T-helper 2 cell (primary cell): ENCODE results near the gene COL5A3.
"Not testable (repeated sequence)": the region's sequence is repeated elsewhere in the genome, so short reads cannot be mapped to it uniquely, and the experiment has no call there.

Experiments
- DNase-seq, 5 experiments: peaks; one replicate each; pipeline versions ENCODE4 v3.0.0 to v3.0.0-alpha.2; 2012 to 2022

COL5A3 gene

DNA sequence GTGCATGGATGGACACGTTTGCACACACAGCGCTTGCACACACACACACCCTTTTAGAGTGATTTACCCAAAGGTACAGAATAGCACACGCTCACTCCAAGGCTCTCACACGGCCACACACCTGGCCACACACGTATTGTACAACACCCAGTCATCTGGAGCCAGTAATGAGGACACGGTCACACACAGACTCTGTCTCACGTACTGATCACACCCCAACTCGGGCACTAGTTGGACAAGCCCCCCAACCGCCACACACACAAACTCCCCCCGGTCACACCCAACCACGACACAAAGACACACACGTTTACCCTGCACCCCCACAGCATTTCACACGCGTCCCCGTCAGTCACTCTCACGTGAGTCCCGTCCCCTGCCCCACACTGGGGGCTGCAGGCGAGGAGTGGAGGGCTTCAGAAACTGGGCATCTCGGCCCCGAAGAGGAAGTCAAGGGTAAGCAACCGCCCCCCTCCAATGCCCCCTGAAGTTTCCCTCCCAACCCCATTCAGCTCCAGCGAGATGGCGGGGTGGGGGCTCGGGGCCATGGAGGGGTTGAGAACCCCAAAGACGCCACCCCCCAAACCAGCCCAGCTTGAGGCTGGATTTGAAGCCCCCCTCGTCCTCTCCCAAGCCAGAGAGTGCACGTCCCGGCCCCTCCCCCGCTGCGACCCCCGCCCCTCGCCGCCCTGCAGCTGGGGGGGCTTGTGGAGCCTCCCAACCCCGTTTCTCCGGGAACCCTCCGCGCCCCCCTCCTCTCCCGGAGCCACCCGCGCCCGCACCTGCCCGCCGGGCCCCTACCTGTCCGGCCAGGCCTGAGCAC lies 74.6 kb downstream of the COL5A3 start:
- DNase-seq = no peak

DNA sequence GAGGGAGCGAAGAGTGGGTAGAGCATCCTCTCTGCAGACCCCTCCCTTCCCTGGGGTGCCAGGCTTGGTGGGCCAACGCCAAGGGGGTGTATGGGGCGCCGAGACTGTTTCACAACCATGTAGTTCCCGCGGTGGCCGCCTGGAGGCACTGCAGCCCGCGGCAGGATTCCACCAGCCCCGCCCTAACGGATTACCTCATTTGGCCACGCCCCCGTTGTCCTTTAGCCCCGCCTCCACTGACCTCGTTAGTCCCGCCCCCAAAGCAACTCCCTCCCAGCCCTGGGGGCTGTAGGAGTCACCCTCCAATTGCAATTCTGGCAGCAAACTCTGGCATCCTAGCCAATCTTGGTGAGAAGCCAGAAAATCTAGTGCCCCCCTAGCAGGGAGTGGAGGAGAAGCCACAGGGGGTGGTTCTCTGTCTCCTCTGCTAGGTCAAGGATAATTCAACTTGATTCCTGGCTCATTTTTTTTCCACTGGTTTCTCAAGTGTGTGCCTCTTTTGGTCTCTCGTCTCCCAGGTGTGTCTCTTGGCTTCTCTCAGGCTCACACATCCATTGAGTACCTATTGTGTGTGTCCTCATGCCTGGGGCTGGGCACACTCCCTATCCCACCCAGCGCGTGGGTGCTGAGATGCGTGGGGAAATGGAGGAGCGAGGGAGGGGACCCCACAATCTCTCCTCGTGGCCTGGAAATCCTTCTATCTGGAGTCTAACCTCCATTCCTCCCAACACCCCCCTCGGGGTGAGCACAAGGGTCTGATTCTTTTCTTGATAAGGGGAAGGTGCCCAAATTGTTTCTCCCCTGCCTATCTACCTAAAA lies 76.0 kb downstream of the COL5A3 start:
- DNase-seq = peak; percentile 62 to 78 (median 73)

GRCh38 chr19:9932835-9933234 lies 77.5 kb downstream of the COL5A3 start:
- DNase-seq = no peak

DNA sequence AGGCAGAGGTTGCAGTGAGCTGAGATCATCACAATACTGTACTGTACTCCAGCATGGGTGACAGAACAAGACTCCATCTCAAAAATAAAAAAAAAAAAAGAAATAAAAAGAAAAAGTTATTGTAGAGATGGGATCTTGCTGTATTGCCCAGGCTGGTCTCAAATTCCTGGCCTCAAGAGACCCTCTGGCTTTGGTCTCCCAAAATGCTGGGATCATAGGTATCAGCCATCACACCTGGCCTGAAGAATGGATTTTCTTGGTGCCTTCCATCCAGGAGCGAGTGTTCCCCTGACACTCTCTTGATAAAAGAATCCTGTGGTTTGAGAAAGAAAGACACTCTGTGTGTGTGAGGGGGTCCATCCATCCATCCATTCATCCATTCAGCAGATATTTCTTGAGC lies 78.7 kb downstream of the COL5A3 start:
- no peak for DNase-seq

GRCh38 chr19:9923440-9923839 lies 86.9 kb downstream of the COL5A3 start:
- no peak for DNase-seq

DNA sequence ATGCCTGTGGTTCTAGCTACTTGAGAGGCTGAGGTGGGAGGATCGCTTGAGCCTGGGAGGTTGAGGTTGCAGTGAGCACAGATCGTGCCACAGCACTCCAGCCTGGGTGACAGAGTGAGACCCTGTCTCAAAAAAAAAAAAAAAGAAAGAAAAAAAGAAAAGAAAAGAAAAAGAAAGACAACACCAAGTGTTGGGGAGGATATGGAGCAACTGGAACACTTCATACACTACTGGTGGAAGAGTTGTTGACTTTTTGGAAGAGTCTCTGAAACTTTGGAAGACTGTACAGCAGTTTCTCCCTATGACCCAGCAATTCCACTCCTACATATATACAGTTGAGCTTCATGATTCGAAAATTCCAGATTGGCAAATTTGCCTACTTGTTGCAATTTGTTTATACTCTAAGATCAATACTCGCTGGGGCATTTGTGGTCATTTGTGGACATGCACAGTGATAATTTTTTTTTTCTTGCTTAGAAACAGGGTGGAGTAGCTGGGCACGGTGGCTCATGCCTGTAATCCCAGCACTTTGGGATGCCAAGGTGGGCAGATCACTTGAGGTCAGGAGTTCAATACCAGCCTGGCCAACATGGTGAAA lies 87.4 kb downstream of the COL5A3 start:
- not testable (repeated sequence) for DNase-seq

DNA sequence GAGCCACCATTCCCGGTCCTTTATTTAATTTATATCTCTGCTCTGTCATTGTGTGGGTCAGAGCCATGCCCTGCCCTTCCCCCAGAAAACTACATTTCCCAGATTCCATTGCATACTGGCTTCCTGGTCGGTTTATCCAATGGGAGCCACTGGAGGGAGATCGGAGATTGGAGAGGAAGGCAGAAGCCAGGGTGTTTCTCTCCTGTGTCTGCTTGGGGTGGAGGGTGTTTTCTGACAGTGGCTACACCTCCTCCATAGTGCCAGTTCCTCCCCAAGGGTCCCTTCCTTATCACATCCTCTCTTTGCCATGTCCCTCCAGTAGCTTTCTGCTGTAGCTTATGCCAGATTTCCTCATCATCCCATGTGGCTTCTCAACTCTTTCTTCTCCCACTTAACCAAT lies 93.0 kb downstream of the COL5A3 start:
- DNase-seq = peak in 1 of 5 experiments; percentile 32

DNA sequence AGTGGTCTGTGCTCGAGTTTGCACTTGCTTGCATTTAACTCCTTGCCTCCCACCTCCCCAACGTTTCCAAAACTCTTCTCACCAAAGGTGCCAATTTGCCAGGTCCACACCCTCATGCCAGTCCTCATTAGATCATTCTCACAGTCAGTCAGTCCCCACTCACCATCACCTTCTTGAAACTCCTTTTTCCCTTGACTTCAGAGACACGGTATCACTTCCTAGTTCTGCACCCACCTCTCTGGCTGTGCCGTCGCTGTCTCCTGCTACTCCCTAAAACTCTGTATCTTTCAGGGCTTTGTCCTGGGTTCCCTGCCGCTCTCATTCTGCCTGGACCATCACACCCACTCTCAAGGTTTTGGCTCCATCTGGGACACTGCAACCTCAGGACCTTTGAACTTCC lies 93.6 kb downstream of the COL5A3 start:
- DNase-seq = no peak

DNA sequence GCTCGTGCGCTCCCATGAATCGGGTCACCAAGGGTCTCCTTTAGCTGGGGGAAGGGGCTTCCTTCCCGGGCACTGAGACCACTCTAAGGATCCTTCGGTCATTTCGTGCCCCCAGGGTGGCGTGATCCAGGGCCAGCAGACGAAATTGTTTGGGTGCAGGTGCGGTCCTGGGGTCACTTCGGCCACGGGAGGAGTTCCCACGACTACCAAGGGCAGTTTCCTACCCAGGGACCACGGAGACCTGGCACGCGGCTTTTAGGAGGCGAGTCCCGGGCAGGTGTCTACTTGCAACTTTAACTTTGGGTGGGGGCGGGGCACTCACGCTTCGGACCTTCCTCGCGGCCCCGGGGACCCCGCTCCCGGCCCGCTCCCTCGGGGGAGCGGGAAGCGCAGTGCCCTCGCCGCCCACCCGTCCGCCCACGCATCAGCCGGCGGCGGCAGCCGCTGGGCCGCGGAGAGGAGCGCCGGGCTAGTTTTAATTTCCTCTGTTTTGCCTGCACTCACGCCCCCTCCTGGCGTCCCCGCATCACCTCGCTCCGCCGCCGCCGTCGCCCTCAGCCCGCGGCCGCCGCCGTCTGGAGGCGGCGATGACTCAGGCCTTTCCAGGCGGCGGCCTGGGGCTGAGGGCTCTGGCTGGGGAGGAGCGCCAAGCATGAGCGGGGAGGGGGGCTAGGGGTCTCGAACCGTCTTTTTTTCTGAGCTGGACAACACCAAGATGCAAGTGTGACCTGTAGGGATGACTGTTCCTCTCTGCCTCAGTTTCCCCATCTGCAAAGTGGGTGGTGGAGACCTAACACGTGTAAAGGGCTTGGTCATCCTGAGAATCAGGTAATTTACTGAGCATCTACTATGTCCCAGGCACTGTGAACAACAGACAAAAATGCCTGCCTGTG lies 95.7 kb downstream of the COL5A3 start:
- peak; percentile 48 to 83 (median 68) for DNase-seq

- DNase-seq = no peak
Observed at GRCh38 chr19:9914001-9914314, 96.3 kb downstream of the COL5A3 start.

DNA sequence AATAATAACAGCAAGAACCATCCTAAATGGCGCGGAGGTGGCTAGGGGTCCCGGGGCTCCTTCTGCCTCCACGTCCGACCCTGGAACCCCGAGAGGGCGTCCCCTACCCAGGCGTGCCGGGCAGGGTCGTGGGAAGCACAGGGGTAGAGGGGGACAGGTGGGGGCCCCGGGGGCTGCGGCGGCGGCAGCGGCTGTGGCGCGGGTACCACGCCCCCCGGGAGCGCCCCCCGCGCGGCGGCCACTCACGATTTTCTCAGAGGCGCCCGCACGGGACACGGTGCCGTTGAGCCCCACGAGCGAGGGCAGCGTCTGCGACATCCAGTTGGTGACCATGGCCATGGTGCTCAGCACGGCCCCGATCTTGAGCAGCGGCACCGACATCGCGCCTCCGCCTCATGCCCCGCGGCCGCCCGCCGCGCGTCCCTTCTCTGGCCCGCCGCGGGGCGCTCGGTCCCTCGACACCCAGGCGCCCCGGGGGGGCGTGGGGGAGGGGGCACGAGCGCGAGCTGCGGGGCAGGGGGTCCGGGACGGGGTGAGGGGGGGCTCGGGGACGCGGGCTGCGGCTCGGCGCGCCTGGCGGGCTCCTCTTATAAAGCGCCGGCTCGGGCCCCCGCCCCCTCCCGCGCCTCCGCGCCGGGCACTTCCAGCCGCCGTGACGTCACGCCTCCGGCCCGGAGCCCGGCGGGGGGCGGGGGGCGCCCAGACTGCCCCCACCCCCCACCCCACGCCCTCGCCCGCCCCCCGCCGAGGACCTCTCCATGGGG lies 96.9 kb downstream of the COL5A3 start:
- DNase-seq = no peak

GRCh38 chr19:9912551-9913236 lies 97.6 kb downstream of the COL5A3 start:
- DNase-seq = no peak

- DNase-seq = no peak
Observed at GRCh38 chr19:9911524-9912185, 98.6 kb downstream of the COL5A3 start.

DNA sequence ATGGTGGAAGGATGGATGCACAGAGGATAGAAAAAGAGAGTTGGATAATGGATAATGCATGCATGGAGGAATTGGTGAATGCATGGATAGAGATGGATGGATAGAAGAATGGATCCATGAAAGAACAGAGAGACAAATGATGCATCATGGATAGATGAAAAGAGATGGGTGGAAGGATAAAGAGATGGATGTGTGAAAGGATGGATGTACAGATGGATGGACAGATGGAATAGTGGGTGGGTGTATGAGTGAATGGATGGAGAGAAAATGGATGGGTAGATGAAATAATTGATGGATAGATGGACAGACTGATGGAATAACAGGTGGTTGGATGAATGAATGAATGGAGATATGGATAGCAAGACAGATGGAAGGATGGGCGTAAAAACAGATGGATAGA lies 99.7 kb downstream of the COL5A3 start:
- DNase-seq = no peak
